22Rv1 (cell line): ENCODE measurements around the gene PBX3.

Experiments
- H3K27ac ChIP-seq: fragments of 450-650 bp; 2 replicates; pipeline ENCODE4 v1.5.1; 2017
- ZFX ChIP-seq: fragments of 450-650 bp; IDR thresholded peaks from 2 replicates; pipeline ENCODE4 v1.6.1; 2017; ENCODE audit warnings: antibody characterized with exemption, borderline replicate concordance
- TF ChIP-seq, protein P1 (sequence below): fragments of 450-650 bp; IDR thresholded peaks from 2 replicates; pipeline ENCODE4 v1.5.1; 2017; ENCODE audit warnings: mild to moderate bottlenecking

PBX3 gene

DNA sequence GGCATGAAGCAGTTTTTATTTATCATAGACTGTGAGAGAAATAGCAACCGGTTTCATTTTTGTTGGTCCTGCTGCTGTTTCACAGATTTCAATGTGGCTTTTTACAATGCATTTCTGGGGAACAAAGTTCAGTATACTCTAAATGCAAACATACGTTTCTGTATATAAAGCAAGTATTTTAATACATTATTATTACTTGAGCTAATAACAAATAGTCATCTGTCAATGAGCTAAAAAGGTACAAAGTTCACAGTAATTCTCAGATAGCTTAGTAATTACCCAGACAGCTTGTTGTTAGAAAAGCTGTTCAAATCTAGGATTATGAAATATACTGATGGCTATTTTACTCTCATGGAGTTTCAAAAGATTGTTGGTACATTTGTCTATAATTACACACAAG is 50.8 kb downstream of the PBX3 start:
- H3K27ac ChIP-seq: peak overlapping the region; percentile 12; the same call in 1 of the 2 replicates
- TF ChIP-seq ZFX: no peak
- TF ChIP-seq, protein P1, sequence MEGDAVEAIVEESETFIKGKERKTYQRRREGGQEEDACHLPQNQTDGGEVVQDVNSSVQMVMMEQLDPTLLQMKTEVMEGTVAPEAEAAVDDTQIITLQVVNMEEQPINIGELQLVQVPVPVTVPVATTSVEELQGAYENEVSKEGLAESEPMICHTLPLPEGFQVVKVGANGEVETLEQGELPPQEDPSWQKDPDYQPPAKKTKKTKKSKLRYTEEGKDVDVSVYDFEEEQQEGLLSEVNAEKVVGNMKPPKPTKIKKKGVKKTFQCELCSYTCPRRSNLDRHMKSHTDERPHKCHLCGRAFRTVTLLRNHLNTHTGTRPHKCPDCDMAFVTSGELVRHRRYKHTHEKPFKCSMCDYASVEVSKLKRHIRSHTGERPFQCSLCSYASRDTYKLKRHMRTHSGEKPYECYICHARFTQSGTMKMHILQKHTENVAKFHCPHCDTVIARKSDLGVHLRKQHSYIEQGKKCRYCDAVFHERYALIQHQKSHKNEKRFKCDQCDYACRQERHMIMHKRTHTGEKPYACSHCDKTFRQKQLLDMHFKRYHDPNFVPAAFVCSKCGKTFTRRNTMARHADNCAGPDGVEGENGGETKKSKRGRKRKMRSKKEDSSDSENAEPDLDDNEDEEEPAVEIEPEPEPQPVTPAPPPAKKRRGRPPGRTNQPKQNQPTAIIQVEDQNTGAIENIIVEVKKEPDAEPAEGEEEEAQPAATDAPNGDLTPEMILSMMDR: no peak

DNA sequence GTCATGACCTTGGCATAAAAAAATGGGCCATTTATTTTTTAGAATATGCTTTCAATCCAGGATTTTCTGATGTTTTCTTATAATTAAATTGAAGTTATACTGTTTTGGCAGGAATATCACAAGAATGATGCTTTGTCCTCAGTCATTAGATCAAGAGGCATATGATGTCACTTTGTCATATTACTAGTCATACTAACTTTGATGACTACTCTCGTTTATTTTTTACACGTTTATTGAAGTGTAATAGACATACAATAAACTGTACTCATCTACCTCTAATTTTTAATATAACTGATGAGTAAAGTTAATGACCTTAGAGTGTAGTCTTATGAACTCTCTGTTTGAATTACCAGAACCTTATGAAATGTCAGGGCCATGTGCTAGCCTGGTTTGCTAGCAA is 56.4 kb downstream of the PBX3 start:
- no peak overlapping the region for H3K27ac ChIP-seq
- TF ChIP-seq ZFX: no peak
- TF ChIP-seq, protein P1: no peak

DNA sequence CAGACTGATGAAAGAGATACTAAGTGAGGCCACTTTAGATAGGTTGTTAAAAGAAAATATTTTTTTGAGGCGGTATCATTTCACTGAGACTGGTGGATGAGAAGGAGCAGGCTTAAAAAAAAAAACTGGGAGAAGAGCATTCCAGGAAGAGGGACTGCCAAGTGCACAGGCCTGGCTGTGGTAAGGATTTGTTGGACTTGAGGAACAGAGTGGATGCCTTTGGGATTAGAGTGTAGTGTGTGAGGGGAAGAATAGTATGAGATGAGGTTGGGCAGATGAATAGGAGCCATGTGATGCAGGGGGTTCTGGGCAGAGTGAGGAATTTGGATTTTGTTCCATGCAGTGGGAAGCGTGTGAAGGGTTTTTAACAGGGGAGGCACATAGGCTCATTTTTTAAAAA is 57.9 kb downstream of the PBX3 start:
- TF ChIP-seq ZFX: no peak
- TF ChIP-seq, protein P1: no peak
- H3K27ac ChIP-seq: no peak overlapping the region

DNA sequence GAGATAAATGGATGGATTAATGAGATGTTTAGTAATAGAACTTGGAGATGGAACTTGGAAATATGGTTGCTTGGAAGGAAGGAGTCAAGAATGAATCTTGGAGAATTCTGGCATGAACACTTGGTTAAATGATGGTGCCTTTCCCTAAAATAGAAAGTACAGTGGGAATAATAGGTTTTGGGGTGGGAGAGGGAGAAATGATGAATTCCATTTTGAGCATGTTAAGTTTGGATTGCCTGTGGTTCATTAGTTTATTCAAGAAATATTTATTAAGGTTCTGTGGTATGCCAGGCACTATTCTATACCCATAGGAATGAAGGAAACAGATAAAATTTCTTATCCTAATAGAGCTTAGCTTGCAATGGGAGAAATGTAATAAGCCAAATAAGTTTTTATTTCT is 58.4 kb downstream of the PBX3 start:
- TF ChIP-seq, protein P1: no peak
- no peak for TF ChIP-seq ZFX
- H3K27ac ChIP-seq: no peak overlapping the region

DNA sequence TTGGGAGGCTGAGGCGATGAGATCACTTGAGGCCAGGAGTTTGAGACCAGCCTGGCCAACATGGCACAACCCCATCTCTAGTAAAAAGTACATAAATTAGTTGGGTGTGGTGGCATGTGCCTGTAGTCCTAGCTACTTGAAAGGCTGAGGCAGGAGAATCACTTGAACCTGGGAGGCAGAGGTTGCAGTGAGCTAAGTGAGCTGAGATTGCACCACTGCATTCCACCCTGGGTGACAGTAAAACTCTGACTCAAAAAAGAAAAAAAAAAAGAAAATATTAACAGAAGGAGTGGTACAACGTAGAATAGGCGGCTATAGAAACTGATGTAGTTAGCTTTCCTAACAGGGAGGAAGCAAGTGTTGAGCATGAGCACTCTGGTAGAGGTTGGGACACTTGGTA is 59.9 kb downstream of the PBX3 start:
- H3K27ac ChIP-seq: no peak overlapping the region
- TF ChIP-seq ZFX: no peak
- TF ChIP-seq, protein P1: no peak

DNA sequence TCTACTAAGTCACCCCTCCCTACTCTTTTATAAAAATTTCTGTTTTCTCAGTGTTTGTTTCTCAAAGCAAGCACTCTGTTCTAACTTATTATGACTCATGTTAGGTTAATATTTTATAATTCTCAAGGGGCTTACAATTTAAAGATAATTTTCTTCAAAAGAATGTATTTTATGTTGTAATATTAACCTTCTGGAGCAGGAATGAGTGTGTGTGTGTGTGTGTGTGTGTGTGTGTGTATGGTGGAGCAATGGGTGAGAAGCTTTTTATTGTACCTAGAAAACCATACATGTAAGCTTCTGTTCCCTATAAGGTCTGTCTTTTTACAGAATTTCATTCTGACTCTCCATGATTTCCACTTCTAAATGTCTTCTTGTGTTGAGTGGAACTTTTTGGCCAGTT is 63.0 kb downstream of the PBX3 start:
- no peak overlapping the region for H3K27ac ChIP-seq
- TF ChIP-seq, protein P1: no peak
- TF ChIP-seq ZFX: no peak

DNA sequence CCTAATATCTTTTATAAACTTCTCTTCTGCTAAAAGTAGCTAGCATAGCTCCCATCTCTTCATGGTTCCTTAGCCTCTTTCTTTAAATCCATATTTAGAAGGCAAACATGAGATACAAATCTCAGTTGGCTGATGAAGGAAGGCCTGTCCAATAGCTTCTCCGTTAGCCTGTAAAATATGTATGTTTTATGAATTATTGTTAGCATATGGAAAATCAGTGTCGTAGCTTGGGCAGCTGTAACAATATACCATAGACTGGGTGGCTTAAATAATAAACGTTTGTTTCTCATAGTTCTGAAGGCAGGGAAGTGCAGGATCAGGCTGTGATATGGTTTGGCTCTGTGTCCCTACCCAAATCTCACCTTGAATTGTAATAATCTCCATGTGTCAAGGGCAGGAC is 63.8 kb downstream of the PBX3 start:
- no peak overlapping the region for H3K27ac ChIP-seq
- TF ChIP-seq ZFX: no peak
- TF ChIP-seq, protein P1: no peak
